ENCODE data around the gene SNRNP70.

Gene SNRNP70

GRCh38 chr19:49101160-49101559, 15.9 kb downstream of the SNRNP70 start:
- no peak for DNase-seq
- ATAC-seq, result no peak

DNA sequence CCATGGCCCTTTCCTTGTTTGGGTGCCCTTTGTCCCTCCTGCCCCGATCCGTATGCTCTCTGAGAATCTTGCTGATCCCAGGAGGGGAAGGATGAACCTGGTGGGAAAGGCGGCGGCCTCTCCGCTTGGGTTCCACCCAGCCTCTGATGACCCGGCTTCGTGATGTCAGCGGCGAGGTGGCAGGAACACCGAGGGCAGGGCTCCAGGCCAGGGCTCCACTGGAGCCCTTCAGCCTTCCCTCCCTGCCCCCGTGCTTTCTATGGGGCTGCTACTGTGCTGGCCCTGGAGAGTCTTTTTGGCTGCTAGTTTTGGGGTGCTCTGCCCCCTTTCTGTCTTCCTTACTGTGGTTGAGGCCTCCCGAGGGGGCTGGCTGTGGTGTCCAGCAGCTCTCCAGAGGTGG, 17.1 kb downstream of the SNRNP70 start:
- ATAC-seq (no peak), DNase-seq (no peak)

GRCh38 chr19:49103331-49104085, 18.3 kb downstream of the SNRNP70 start:
- DNase-seq (no peak), ATAC-seq (no peak)

GRCh38 chr19:49104229-49104864, 19.1 kb downstream of the SNRNP70 start:
- DNase-seq (no peak), ATAC-seq (no peak)

DNA sequence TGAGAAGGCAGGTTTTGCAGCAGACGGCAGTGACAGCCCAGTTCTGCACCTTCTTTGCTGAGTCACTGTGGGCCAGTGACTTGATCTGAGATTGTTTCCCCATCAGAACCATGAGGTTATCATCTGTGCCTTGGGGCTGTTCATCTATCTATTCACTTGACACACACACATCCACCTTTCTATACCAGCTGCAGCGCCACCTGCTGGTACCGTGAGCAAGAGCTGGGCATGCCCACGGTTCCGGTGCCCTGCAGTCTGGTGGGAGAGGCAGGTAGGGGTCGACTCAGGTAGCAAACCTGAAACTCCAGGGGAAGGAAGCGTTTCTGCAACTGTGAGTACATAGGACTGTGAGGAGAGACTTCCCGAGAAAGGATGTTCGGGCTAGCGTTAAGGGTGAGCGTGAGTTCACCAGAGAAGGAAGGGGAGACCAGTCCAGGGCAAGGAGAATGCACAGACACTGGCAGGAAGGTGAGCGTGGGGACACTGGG, 21.4 kb downstream of the SNRNP70 start:
- peak; percentile 78 for DNase-seq
- peak; percentile 33 for ATAC-seq

GRCh38 chr19:49107625-49108459, 22.6 kb downstream of the SNRNP70 start:
- no peak for DNase-seq
- no peak for ATAC-seq

- DNase-seq, result no peak
- no peak for ATAC-seq
Measured at GRCh38 chr19:49109051-49109450, 23.8 kb downstream of the SNRNP70 start.

GRCh38 chr19:49109569-49110233, 24.4 kb downstream of the SNRNP70 start:
- DNase-seq (no peak), ATAC-seq (no peak)

GRCh38 chr19:49110567-49110966, 25.3 kb downstream of the SNRNP70 start:
- DNase-seq (no peak), ATAC-seq (no peak)

DNA sequence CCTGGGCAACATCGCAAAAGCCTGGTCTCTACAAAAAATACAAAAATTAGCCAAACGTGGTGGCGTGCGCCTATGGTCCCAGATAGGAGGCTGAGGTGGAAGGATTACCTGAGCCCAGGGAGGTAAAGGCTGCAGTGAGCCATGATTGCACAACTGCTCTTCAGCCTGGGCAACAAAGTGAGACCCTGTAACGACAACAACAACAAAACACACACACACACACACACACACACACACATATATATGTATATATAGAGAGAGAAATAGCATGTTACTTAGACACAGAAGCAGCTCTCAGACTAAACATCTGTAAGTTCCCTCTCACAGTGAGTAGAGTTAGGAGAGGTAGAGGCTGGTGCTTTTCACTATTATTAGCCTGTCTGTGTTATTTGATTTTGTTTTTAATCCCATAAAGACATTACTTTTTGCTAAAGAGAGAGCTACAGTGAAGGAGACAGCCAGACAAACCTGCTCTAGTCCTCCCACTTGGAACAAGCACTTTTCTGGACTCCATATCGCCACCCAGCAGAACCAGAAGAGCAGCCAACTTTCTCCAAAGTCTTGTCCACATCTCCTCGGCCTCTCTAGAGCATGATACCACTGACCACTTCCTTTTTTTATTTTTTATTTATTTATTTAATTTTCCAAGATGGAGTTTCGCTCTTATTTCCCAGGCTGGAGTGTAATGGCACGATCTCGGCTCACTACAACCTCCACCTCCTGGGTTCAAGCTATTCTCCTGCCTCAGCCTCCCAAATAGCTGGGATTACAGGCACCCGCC, 26.2 kb downstream of the SNRNP70 start:
- no peak for DNase-seq
- ATAC-seq, result no peak

GRCh38 chr19:49113762-49114629, 28.7 kb downstream of the SNRNP70 start, which contains the start of gene LIN7B:
Gene LIN7B, plus strand, starts transcription at chr19:49114370. Its CDS starts 35 bp downstream, at chr19:49114405.
- DNase-seq, result peak; percentile 78
- peak; percentile 73 for ATAC-seq

DNA sequence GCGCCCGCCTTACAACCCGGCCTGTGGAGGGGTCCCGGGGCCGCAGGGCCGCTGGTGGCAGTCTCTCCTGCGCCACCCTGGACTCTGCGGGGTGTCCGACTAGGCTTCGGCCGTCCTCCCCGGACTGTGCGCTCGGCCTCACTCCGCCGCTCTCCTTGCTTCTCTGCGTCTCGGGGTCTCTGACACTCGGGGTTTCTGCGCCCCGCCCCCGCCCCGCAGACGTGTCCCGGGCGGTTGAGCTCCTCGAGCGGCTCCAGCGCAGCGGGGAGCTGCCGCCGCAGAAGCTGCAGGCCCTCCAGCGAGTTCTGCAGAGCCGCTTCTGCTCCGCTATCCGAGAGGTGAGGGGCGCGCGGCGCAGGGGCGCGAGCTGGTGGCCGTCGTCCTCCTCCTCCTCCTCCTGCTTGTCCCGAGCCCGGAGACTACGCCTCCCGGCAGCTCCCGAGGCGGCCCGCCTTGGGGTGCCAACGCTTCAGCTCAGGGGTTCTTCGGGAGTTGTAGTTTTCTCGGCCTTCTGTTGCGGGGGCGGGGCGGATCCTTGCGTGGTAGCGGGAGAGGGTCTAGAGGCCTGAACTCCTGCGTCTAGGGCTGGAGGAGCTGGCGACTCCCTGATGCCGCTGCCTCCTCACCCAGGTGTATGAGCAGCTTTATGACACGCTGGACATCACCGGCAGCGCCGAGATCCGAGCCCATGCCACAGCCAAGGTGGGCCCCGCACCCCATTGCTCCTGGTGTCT, 29.5 kb downstream of the SNRNP70 start:
- DNase-seq, result peak; percentile 60

DNA sequence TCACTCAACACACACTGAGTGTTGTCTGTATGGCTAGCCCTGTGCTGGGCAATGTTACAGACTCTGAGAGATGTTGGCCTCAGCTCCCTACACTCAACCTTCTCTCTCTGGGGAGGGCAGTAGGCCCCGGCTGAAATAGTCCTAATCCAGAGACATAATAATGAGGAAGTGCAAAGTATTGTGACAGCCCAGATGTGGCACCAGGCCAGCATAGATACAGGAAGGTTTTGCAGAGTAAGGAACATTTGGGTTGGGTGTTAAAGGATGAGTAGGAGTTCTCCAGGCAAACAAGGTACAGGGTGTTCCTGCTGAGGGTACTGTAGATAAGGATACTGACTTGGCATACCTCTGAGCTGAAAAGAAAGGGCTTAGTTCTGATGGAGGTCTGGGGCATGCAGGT, 31.3 kb downstream of the SNRNP70 start:
- DNase-seq, result no peak
- ATAC-seq, result no peak

More for the DNA sequence above, 29.5 kb downstream of the SNRNP70 start:
- no peak for ATAC-seq

- ATAC-seq (no peak), DNase-seq (no peak)
Measured at GRCh38 chr19:49117677-49118564, 32.7 kb downstream of the SNRNP70 start.

GRCh38 chr19:49118565-49119410, 33.5 kb downstream of the SNRNP70 start, which contains the start of gene C19orf73:
Gene C19orf73, minus strand, starts transcription at chr19:49119143. Its CDS starts 121 bp downstream, at chr19:49119022.
- peak; percentile 96 for DNase-seq
- peak; percentile 80 for ATAC-seq

DNA sequence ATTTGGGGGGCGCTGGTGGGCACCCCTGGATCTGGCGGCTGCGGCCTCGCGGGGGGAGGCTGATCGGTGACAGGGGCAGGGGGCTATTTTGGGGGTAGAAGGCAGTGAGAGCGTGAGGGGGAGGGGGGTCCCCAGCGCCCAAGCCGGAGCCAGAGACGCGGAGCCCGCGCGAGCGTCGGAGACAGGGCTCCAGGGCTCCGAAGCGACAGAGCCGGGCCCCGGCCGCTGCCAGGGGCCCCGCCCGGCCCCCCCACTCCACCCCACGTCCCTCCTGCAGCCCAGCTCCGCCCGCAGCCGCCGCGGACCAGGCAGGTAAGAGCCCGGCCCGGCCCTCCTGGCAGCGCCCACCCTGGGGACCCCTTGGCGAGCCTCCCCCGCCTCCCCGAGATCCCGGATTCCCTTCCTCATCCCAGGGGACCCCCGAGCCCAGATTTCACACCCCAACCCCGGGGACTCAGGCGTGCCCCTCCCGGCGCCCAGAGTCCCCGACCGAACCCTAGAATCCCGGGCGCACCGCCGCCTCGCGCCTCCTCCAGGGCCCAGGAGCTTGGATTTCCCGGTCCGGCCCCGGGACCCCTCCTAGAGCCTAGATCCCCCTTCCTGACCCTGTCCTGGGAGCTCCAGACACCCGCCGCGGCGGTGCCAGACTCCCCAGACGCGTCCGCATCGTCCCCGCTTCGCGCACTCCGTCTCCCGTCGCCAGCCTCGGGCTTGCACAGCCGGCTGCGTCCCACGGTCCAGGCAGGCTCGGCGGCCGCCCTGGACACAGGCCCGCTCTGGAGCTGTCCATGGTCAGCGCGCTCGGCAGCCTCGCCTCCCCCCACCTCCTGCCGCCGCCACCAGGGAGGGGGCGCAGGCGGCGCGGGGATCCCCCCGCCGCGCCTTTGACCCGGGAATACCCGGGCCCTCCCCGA, 34.4 kb downstream of the SNRNP70 start, which contains the start of gene PPFIA3:
Gene PPFIA3 (plus strand): TSS at position 134 of the 914 bp plus-strand sequence. CDS start 8,330 bp downstream, outside the sequence.
- ATAC-seq (no peak), DNase-seq (peak; percentile 38)

Data from stimulated activated naive CD8-positive, alpha-beta T cell treated with anti-CD3 and anti-CD28 coated beads, Interleukin-15, Interleukin-2, amounts not matched to agents 100 U/mL and 50 U/mL, for 24 hours (primary cell).